Peyer's patch (tissue), 4 donors: ENCODE data around the gene LIMCH1.
"Not testable (repeated sequence)": the region's sequence is repeated elsewhere in the genome, so short reads cannot be mapped to it uniquely, and the experiment has no call there.

Experiments used
- POLR2A ChIP-seq, 2 donors: fragments of 450-650 bp; IDR thresholded peaks; one replicate each; pipeline ENCODE4 v1.5.1; 2017; ENCODE audit warnings: antibody characterized with exemption in 2 of 2, mild to moderate bottlenecking in 2 of 2, moderate library complexity in 2 of 2
- TF ChIP-seq, protein P1 (sequence below), 6 experiments: fragments of 450-650 bp in 4 of 6; fragments of 200-600 bp in 2 of 6; sonication (generic) in 1 of 6; IDR thresholded peaks; one replicate each; pipeline ENCODE4 v1.5.1; 2017 to 2019; ENCODE audit warnings: antibody characterized with exemption in 6 of 6, mild to moderate bottlenecking in 3 of 6, moderate library complexity in 1 of 6

GRCh38 chr4:41737491-41737890 is 199.5 kb downstream of the LIMCH1 start:
- TF ChIP-seq, protein P1, sequence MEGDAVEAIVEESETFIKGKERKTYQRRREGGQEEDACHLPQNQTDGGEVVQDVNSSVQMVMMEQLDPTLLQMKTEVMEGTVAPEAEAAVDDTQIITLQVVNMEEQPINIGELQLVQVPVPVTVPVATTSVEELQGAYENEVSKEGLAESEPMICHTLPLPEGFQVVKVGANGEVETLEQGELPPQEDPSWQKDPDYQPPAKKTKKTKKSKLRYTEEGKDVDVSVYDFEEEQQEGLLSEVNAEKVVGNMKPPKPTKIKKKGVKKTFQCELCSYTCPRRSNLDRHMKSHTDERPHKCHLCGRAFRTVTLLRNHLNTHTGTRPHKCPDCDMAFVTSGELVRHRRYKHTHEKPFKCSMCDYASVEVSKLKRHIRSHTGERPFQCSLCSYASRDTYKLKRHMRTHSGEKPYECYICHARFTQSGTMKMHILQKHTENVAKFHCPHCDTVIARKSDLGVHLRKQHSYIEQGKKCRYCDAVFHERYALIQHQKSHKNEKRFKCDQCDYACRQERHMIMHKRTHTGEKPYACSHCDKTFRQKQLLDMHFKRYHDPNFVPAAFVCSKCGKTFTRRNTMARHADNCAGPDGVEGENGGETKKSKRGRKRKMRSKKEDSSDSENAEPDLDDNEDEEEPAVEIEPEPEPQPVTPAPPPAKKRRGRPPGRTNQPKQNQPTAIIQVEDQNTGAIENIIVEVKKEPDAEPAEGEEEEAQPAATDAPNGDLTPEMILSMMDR (IDR thresholded peaks at IDR 0.05): not testable (repeated sequence)
- not testable (repeated sequence) for TF ChIP-seq POLR2A (IDR thresholded peaks at IDR 0.05)
